GM23338 (cell line): ENCODE results near the gene CTTNBP2.

ENCODE experiments used
- CREB1 ChIP-seq: fragments of 250-450 bp; sonication (Bioruptor Pico); IDR thresholded peaks from 2 replicates; pipeline ENCODE4 v1.5.0; 2020; ENCODE audit warnings: low read depth, mild to moderate bottlenecking, moderate library complexity
- EZH2 ChIP-seq: fragments of 200-600 bp; sonication (generic); IDR thresholded peaks from one replicate; pipeline ENCODE4 v1.8.0; 2017; ENCODE audit warnings: antibody characterized with exemption, mild to moderate bottlenecking, low read depth; ENCODE audit not compliant: unreplicated experiment
- POLR2AphosphoS5 ChIP-seq: IDR thresholded peaks from 2 replicates; pipeline ENCODE4 v1.6.1; 2016; ENCODE audit warnings: antibody characterized with exemption, low read depth
- TF ChIP-seq, protein P1 (sequence below), 2 experiments: fragments of 200-600 bp in 1 of 2; sonication (generic) in 1 of 2; conservative IDR thresholded peaks; 2 replicates each; pipeline versions ENCODE4 v1.5.1 to v1.6.1; 2016 to 2017; ENCODE audit warnings: antibody characterized with exemption in 2 of 2, low read depth in 2 of 2, mild to moderate bottlenecking in 2 of 2, moderate library complexity in 1 of 2

DNA sequence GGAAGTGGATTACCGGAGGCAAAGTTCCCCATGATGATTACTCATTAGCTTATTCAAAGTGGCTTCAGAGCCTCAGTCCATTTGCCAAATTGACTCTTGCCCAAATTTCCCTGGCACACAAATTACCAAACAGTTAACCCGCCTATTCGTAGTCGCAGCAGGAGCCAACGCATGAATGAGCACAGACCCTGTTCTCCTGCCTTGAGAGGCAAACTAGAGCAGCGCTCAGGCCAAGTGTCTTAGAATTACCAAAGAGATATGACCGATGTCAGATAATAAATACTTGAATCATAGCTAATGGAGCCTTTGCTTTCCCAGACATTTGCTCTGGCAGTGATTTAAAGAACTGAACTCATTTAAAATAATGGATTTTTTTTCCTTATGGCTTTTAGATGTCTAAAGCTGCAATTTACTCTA is 64.9 kb downstream of the CTTNBP2 start:
- TF ChIP-seq EZH2 (no peak), POLR2AphosphoS5 (no peak), CREB1 (CRISPR knock-in tag) (no peak)
- TF ChIP-seq, protein P1, sequence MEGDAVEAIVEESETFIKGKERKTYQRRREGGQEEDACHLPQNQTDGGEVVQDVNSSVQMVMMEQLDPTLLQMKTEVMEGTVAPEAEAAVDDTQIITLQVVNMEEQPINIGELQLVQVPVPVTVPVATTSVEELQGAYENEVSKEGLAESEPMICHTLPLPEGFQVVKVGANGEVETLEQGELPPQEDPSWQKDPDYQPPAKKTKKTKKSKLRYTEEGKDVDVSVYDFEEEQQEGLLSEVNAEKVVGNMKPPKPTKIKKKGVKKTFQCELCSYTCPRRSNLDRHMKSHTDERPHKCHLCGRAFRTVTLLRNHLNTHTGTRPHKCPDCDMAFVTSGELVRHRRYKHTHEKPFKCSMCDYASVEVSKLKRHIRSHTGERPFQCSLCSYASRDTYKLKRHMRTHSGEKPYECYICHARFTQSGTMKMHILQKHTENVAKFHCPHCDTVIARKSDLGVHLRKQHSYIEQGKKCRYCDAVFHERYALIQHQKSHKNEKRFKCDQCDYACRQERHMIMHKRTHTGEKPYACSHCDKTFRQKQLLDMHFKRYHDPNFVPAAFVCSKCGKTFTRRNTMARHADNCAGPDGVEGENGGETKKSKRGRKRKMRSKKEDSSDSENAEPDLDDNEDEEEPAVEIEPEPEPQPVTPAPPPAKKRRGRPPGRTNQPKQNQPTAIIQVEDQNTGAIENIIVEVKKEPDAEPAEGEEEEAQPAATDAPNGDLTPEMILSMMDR (conservative IDR thresholded peaks at IDR 0.05; ENCODE audit: low read depth in 2 of 2), result no peak
